Bronchial epithelial cell (primary cell): ENCODE data around the gene ETV3. TPM values are rescaled to one million over a fixed set of nuclear protein-coding genes. Genes with fewer than 3 reads are reported as not detected.

Experiments used
- DNase-seq: peaks from one replicate; pipeline ENCODE4 v3.0.0-alpha.2; 2010; ENCODE audit warnings: low read depth
- FAIRE-seq: peaks from 2 replicates; lab custom pipeline; 2011; peaks lifted over from hg19 to GRCh38; lab: Jason Lieb, UNC
- H3K27me3 ChIP-seq: 2 replicates; pipeline ENCODE4 v1.5.1; 2011; ENCODE audit warnings: low read length; ENCODE audit not compliant: control insufficient read depth, insufficient read depth
- H3K36me3 ChIP-seq: 2 replicates; pipeline ENCODE4 v1.5.1; 2011; ENCODE audit warnings: low read length; ENCODE audit not compliant: control insufficient read depth, insufficient read depth
- H3K4me3 ChIP-seq: 2 replicates; pipeline ENCODE4 v1.5.1; 2011; ENCODE audit warnings: mild to moderate bottlenecking, low read depth, low read length, control low read depth
- total RNA-seq: library from RNA; depleted of rRNA; stranded (reverse); fragments of >200 nt; gene quantifications from 2 replicates; pipeline ENCODE4 v1.2.1, GENCODE V29; 2014
- TF ChIP-seq, protein P1 (sequence below): IDR thresholded peaks from 2 replicates; pipeline ENCODE4 v1.5.1; 2011; ENCODE audit warnings: mild to moderate bottlenecking, moderate library complexity, low read length, control low read depth, inconsistent platforms; ENCODE audit not compliant: insufficient read depth, severe bottlenecking

ETV3 gene
- total RNA-seq, 1 donor from 2014 or later: 17.1 TPM

GRCh38 chr1:157145076-157145475, 6.9 kb upstream of the ETV3 start:
- no peak overlapping the region for H3K4me3 ChIP-seq
- TF ChIP-seq, protein P1, sequence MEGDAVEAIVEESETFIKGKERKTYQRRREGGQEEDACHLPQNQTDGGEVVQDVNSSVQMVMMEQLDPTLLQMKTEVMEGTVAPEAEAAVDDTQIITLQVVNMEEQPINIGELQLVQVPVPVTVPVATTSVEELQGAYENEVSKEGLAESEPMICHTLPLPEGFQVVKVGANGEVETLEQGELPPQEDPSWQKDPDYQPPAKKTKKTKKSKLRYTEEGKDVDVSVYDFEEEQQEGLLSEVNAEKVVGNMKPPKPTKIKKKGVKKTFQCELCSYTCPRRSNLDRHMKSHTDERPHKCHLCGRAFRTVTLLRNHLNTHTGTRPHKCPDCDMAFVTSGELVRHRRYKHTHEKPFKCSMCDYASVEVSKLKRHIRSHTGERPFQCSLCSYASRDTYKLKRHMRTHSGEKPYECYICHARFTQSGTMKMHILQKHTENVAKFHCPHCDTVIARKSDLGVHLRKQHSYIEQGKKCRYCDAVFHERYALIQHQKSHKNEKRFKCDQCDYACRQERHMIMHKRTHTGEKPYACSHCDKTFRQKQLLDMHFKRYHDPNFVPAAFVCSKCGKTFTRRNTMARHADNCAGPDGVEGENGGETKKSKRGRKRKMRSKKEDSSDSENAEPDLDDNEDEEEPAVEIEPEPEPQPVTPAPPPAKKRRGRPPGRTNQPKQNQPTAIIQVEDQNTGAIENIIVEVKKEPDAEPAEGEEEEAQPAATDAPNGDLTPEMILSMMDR: no peak
- FAIRE-seq (no peak), DNase-seq (peak; percentile 83)
- H3K36me3 ChIP-seq: no peaks in the 10 kb centered on the region
- H3K27me3 ChIP-seq: no peaks in the 10 kb centered on the region

- Histone ChIP-seq H3K36me3 (no peaks in the 10 kb centered on the region), H3K4me3 (no peak overlapping the region), H3K27me3 (no peaks in the 10 kb centered on the region)
- FAIRE-seq: no peak
- TF ChIP-seq, protein P1: no peak
- DNase-seq: peak; percentile 89
Observed at GRCh38 chr1:157144509-157144908, 6.3 kb upstream of the ETV3 start.

DNA sequence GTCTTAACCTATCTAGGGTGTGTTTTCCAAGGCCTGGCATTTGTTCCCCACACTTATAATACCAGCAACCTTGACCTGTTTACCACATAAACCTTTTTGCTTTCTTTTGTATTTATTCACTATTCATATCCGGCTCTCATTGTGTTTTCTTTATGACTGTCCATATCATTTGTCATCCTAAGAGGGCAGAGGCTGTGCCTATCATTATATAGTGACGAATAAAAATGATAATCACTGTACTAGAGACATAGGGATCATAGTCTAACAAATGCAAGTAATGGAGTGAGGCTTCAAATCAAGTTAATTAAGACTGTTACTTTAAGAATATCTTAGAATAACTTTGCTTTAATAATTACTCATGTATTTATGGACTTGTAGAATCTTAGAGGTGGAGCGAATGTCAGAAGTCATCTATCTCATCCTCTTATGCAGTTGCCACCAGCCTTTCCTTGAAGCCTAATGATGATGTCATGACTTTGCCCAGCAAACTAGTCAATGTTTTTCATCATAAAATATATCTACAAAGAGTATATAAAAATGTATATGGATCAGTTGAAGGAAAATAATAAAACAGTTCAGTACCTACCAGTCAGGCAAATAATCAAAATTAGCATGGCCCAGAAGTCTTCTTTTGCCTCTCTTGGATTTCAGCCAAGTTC, 4.7 kb upstream of the ETV3 start:
- TF ChIP-seq, protein P1: no peak
- Histone ChIP-seq H3K27me3 (no peaks in the 10 kb centered on the region), H3K4me3 (no peak overlapping the region), H3K36me3 (no peaks in the 10 kb centered on the region)
- peak; percentile 46 for DNase-seq
- no peak for FAIRE-seq

DNA sequence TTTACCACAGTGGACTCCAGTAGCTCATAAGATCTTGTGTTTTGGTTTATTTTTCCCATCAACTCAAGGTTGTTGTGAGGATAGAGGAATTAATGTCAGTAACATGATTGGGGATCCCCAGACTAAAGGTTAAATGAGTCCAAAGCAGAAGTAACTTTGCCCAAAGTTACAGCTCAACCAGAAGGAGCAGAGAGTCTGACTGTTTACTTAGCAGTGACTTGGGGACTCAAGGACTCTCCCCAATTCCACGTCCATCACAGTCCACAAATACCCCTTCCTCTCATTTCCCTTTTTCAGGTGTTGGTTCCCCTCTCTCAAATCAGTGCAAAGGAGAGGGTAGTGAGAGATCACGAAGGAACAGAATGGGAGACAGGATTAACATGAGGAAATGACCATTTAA, 4.0 kb upstream of the ETV3 start:
- DNase-seq (no peak), FAIRE-seq (no peak)
- no peak overlapping the region for H3K4me3 ChIP-seq
- H3K36me3 ChIP-seq: no peaks in the 10 kb centered on the region
- H3K27me3 ChIP-seq: no peaks in the 10 kb centered on the region
- TF ChIP-seq, protein P1: no peak

DNA sequence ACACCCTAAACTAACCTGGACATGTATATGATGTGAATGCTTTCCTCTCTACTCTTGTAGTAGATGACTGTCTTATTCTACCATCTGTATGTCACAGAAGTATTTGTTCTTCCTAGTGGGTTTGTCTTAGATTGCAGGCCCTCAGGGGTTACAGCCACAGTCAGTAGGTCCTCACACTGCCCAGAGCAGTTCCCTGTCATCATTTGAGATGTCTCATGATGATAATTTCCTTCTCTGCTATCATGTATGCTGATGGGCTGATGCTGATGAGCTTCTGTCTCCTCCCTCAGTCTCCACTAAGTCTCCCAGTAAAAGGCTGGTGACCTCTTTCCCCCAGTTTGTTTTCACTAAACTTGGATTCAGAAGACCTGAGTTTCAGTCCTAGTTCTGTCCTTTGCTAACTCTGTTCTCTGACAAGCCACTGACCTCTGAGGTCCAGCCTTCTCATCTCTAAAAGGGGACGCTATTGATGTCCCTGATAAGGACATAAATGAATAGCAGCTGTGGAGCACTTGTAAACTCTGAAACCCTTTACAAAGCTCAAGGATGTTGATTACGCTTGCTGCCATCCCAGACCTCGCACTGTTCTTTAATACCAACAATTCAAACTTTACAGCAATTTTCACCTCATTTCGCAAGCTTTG, 3.1 kb upstream of the ETV3 start:
- no peak for DNase-seq
- TF ChIP-seq, protein P1: no peak
- no peak overlapping the region for H3K4me3 ChIP-seq
- FAIRE-seq: no peak
- H3K36me3 ChIP-seq: no peaks in the 10 kb centered on the region
- no peaks in the 10 kb centered on the region for H3K27me3 ChIP-seq
